Upper lobe of left lung (tissue), 4 donors: ENCODE measurements around the gene TPH2.

Experiments
- EP300 ChIP-seq, 4 donors: sonication (generic); formaldehyde crosslinking; IDR thresholded peaks; one replicate each; pipeline ENCODE4 v1.5.1; 2017; ENCODE audit warnings: antibody characterized with exemption in 4 of 4, control low read depth in 2 of 4
- POLR2A ChIP-seq, 4 donors: fragments of 450-650 bp; IDR thresholded peaks; one replicate each; pipeline ENCODE4 v1.5.1; 2016 to 2017; ENCODE audit warnings: antibody characterized with exemption in 4 of 4, mild to moderate bottlenecking in 2 of 4
- POLR2AphosphoS5 ChIP-seq, 2 donors: sonication (generic); formaldehyde crosslinking; IDR thresholded peaks; one replicate each; pipeline ENCODE4 v1.5.1; 2017; ENCODE audit warnings: antibody characterized with exemption in 2 of 2
- TF ChIP-seq, protein P1 (sequence below), 6 experiments: fragments of 450-650 bp in 4 of 6; fragments of 200-600 bp in 2 of 6; sonication (generic) in 2 of 6; IDR thresholded peaks; one replicate each; pipeline ENCODE4 v1.5.1; 2016 to 2019; ENCODE audit warnings: antibody characterized with exemption in 6 of 6

GRCh38 chr12:71938728-71939385 lies at the start of gene TPH2:
- TF ChIP-seq POLR2AphosphoS5 (IDR thresholded peaks at IDR 0.05) = no peak
- TF ChIP-seq, protein P1, sequence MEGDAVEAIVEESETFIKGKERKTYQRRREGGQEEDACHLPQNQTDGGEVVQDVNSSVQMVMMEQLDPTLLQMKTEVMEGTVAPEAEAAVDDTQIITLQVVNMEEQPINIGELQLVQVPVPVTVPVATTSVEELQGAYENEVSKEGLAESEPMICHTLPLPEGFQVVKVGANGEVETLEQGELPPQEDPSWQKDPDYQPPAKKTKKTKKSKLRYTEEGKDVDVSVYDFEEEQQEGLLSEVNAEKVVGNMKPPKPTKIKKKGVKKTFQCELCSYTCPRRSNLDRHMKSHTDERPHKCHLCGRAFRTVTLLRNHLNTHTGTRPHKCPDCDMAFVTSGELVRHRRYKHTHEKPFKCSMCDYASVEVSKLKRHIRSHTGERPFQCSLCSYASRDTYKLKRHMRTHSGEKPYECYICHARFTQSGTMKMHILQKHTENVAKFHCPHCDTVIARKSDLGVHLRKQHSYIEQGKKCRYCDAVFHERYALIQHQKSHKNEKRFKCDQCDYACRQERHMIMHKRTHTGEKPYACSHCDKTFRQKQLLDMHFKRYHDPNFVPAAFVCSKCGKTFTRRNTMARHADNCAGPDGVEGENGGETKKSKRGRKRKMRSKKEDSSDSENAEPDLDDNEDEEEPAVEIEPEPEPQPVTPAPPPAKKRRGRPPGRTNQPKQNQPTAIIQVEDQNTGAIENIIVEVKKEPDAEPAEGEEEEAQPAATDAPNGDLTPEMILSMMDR (IDR thresholded peaks at IDR 0.05) = peak; percentile 11 to 62 (median 36)
- TF ChIP-seq POLR2A (IDR thresholded peaks at IDR 0.05) = no peak
- TF ChIP-seq EP300 (IDR thresholded peaks at IDR 0.05) = no peak
